ENCODE results near the gene KAZN. TPM values are rescaled to one million over a fixed set of nuclear protein-coding genes. Genes with fewer than 3 reads are reported as not detected.

Gene KAZN
- polyA plus RNA-seq, 1 experiment = 5.5 TPM

DNA sequence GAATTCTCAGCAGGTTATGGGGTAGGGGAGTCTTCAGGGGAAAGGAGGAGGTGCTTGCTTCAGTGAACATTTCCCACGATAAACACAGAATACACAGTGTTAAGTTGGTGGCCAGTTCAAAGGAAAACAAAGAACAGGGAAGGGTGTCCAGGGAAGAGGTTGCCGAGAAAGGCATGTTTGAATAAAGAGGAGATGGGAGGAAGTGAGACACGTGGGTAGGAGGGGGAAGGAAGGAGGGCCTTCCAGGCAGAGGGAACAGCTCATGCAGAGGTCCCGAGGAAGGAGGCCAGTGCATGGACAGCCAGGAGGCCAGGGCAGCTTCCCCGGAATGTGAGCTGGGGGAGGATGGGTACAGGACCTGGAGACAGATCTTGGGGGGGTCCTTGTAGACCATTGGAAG, 424.7 kb downstream of the KAZN start:
- H3K36me3 ChIP-seq (ENCODE audit: control insufficient read depth, insufficient read depth, low read length) = 0 out of 2 replicates have a peak, but pooled peaks cover 1% of the 10 kb centered on the region
- ChIA-PET POLR2A (no interaction called here), CTCF (interaction anchor here (0.6 to 1.3 kb wide), 3 partner anchors 19 to 74 kb away, joined by 3 to 6 read pairs (median 3); no protein-coding TSS in a partner anchor)
- no peaks in the 10 kb centered on the region for H3K27me3 ChIP-seq (ENCODE audit: control insufficient read depth, insufficient read depth, low read length)
- TF ChIP-seq, protein P1, sequence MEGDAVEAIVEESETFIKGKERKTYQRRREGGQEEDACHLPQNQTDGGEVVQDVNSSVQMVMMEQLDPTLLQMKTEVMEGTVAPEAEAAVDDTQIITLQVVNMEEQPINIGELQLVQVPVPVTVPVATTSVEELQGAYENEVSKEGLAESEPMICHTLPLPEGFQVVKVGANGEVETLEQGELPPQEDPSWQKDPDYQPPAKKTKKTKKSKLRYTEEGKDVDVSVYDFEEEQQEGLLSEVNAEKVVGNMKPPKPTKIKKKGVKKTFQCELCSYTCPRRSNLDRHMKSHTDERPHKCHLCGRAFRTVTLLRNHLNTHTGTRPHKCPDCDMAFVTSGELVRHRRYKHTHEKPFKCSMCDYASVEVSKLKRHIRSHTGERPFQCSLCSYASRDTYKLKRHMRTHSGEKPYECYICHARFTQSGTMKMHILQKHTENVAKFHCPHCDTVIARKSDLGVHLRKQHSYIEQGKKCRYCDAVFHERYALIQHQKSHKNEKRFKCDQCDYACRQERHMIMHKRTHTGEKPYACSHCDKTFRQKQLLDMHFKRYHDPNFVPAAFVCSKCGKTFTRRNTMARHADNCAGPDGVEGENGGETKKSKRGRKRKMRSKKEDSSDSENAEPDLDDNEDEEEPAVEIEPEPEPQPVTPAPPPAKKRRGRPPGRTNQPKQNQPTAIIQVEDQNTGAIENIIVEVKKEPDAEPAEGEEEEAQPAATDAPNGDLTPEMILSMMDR (IDR thresholded peaks at IDR 0.05; ENCODE audit: insufficient read depth, low read depth, low read length) = no peak
- no peak overlapping the region for H3K4me3 ChIP-seq (ENCODE audit: low read depth, low read length)
- DNase-seq (ENCODE audit: low read depth) = no peak

DNA sequence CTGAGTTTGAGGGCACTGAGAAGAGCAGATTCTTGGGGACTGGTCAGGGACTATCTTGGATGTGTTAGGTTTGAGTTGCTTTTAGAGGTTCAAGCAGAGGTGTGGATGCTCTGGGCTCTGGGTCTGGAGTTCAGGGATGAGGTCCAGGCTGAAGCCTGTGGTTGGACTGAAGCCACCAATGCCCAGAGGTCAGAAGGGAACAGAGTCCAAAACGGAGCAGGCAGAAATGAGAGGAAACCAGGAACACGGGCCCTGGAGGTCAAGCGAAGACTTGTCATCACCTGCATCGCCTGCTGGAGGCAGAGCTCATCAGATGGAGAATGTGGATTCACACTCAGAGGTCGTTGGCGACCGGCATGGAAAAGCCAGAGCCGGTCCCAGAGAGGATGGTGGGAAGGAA, 425.5 kb downstream of the KAZN start:
- no peak overlapping the region for H3K4me3 ChIP-seq (ENCODE audit: low read depth, low read length)
- DNase-seq (ENCODE audit: low read depth) = no peak
- H3K27me3 ChIP-seq (ENCODE audit: control insufficient read depth, insufficient read depth, low read length) = no peaks in the 10 kb centered on the region
- CTCF ChIA-PET = interaction anchor here (1.0 to 1.3 kb wide), 2 partner anchors 18 to 75 kb away, joined by 3 to 6 read pairs; no protein-coding TSS in a partner anchor
- 0 out of 2 replicates have a peak, but pooled peaks cover 1% of the 10 kb centered on the region for H3K36me3 ChIP-seq (ENCODE audit: control insufficient read depth, insufficient read depth, low read length)
- POLR2A ChIA-PET = no interaction called here
- TF ChIP-seq, protein P1 (IDR thresholded peaks at IDR 0.05; ENCODE audit: insufficient read depth, low read depth, low read length) = no peak

DNA sequence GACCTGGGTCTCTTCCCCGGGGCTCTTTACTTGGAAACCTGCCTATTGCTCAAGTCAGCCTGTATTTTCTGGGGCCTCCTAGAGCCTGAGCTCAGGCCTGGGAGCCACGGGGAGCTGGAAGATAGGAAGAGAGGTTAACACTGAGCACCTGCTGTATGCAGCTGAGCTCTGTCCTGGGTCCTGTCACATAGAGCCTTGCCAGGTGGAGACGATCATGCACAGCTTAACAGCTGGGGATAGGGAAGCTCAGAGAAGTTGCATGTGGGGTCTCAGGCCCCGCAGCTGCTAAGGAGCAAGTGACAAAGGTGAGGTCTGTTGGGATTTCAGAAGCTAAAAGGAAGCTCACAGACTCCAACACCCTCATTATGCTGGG, 427.6 kb downstream of the KAZN start:
- POLR2A ChIA-PET = no interaction called here
- no peak overlapping the region for H3K4me3 ChIP-seq (ENCODE audit: low read depth, low read length)
- CTCF ChIA-PET = interaction anchor here (0.8 to 2.9 kb wide), 10 partner anchors 11 to 219 kb away, joined by 3 to 22 read pairs (median 3); no protein-coding TSS in a partner anchor
- H3K27me3 ChIP-seq (ENCODE audit: control insufficient read depth, insufficient read depth, low read length) = no peaks in the 10 kb centered on the region
- TF ChIP-seq, protein P1 (IDR thresholded peaks at IDR 0.05; ENCODE audit: insufficient read depth, low read depth, low read length) = no peak
- H3K36me3 ChIP-seq (ENCODE audit: control insufficient read depth, insufficient read depth, low read length) = 0 out of 2 replicates have a peak, but pooled peaks cover 1% of the 10 kb centered on the region
- DNase-seq (ENCODE audit: low read depth) = no peak

DNA sequence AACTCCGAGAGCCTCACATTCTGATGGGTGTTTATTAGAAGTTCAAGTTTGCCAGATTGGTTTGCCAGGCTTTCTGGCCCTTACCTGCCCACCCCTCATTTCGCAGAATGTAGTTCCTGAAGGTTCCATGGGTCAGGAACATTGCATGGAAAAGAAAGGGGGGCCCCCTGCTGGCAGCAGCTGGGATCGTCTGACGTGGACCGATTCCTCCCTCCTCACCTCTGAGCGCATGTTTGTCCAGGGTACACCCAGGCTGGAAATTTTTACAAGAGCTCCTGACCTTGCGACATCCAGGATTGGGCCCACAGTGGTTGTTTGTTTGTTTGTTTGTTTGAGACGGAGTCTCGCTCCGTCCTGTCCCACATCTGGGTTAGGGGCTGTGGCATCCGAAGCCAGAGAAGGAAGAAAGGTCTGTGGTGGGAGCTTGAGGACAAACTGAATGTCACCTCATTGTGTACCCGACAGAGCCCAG, 429.1 kb downstream of the KAZN start:
- DNase-seq (ENCODE audit: low read depth) = peak; percentile 10
- H3K27me3 ChIP-seq (ENCODE audit: control insufficient read depth, insufficient read depth, low read length) = no peaks in the 10 kb centered on the region
- H3K36me3 ChIP-seq (ENCODE audit: control insufficient read depth, insufficient read depth, low read length) = 0 out of 2 replicates have a peak, but pooled peaks cover 1% of the 10 kb centered on the region
- H3K4me3 ChIP-seq (ENCODE audit: low read depth, low read length) = no peak overlapping the region
- TF ChIP-seq, protein P1 (IDR thresholded peaks at IDR 0.05; ENCODE audit: insufficient read depth, low read depth, low read length) = peak; percentile 95
- ChIA-PET POLR2A (interaction anchor here (1.0 kb wide), 1 partner anchor 59 kb away, joined by 3 read pairs; no protein-coding TSS in a partner anchor), CTCF (interaction anchor here (0.6 to 2.9 kb wide), 47 partner anchors 8 to 914 kb away, joined by 3 to 22 read pairs (median 5); no protein-coding TSS in a partner anchor)

DNA sequence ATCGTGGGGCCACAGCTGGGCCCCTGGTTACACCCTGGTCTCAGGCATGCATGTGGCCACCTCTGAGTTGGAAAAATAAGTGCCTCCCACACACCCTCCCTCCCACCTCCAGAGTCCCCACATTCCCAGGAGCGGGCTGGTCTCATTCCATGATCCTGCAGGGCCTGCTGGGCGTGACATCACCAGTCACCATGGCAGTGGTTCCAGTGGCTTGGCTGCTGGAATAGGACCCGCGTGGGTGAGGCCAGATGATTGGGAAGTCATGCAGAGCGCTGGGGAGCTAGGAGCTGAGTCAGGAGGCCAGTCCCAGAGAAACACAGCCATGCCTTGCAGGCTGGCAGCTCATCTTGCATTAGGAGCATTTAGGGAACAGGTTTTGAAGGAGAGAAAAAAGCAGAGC, 429.6 kb downstream of the KAZN start:
- ChIA-PET POLR2A (interaction anchor here (1.0 kb wide), 1 partner anchor 59 kb away, joined by 3 read pairs; no protein-coding TSS in a partner anchor), CTCF (interaction anchor here (0.6 to 2.9 kb wide), 46 partner anchors 8 to 914 kb away, joined by 3 to 22 read pairs (median 5); no protein-coding TSS in a partner anchor)
- Histone ChIP-seq H3K27me3 (ENCODE audit: control insufficient read depth, insufficient read depth, low read length) (no peaks in the 10 kb centered on the region), H3K4me3 (ENCODE audit: low read depth, low read length) (no peak overlapping the region), H3K36me3 (ENCODE audit: control insufficient read depth, insufficient read depth, low read length) (0 out of 2 replicates have a peak, but pooled peaks cover 1% of the 10 kb centered on the region)
- TF ChIP-seq, protein P1 (IDR thresholded peaks at IDR 0.05; ENCODE audit: insufficient read depth, low read depth, low read length) = no peak
- peak; percentile 74 for DNase-seq (ENCODE audit: low read depth)

Measured in BJ (cell line).